CD4-positive, alpha-beta T cell treated with Interleukin-6 at 100 ng/mL for 8 hours (primary cell): ENCODE data around the gene ZSCAN32.

Source experiments
- DNase-seq: peaks from one replicate; pipeline ENCODE4 v3.0.0-alpha.2; 2020; ENCODE audit warnings: mixed read lengths, low spot score

Gene ZSCAN32

GRCh38 chr16:3356118-3356517, 44.7 kb downstream of the ZSCAN32 start:
- DNase-seq: no peak

- DNase-seq: no peak
Measured at GRCh38 chr16:3355589-3355988, 45.2 kb downstream of the ZSCAN32 start, which contains the start of gene OR2C1. Gene OR2C1 (plus strand): TSS chr16:3355889. CDS start chr16:3355941, 52 bp downstream.

- DNase-seq: no peak
Measured at GRCh38 chr16:3349175-3349574, 51.6 kb downstream of the ZSCAN32 start.

GRCh38 chr16:3348547-3349167, 52.1 kb downstream of the ZSCAN32 start:
- no peak for DNase-seq

GRCh38 chr16:3347586-3347985, 53.2 kb downstream of the ZSCAN32 start:
- DNase-seq: no peak

GRCh38 chr16:3346041-3346440, 54.8 kb downstream of the ZSCAN32 start:
- no peak for DNase-seq
